Breast epithelium (tissue), 3 donors: ENCODE results near the gene USP6NL.

Experiments used
- CTCF ChIP-seq, 3 donors: fragments of 450-650 bp; IDR thresholded peaks; one replicate each; pipeline ENCODE4 v1.5.1; 2016 to 2017; ENCODE audit warnings: antibody characterized with exemption in 3 of 3, mild to moderate bottlenecking in 3 of 3, moderate library complexity in 3 of 3
- POLR2A ChIP-seq: fragments of 450-650 bp; IDR thresholded peaks from one replicate; pipeline ENCODE4 v1.6.1; 2016; ENCODE audit warnings: antibody characterized with exemption, mild to moderate bottlenecking, moderate library complexity
- POLR2AphosphoS5 ChIP-seq, 3 donors: sonication (generic); formaldehyde crosslinking; IDR thresholded peaks; one replicate each; pipeline ENCODE4 v1.6.1; 2017; ENCODE audit warnings: antibody characterized with exemption in 3 of 3

- TF ChIP-seq POLR2A (no peak), CTCF (IDR thresholded peaks at IDR 0.05) (no peak), POLR2AphosphoS5 (IDR thresholded peaks at IDR 0.05) (no peak)
These were observed 106.7 kb downstream of the USP6NL start for GRCh38 chr10:11504566-11505285.
